Urinary bladder (tissue), 4 donors: ENCODE measurements around the gene NECTIN1. TPM values are rescaled to one million over a fixed set of nuclear protein-coding genes. Genes with fewer than 3 reads are reported as not detected.

Experiments
- DNase-seq: peaks from one replicate; pipeline ENCODE4 v3.0.0-alpha.2; 2015; ENCODE audit errors: extremely low spot score
- H3K27ac ChIP-seq: one replicate; pipeline ENCODE4 v1.5.1; 2013; ENCODE audit warnings: low read depth, mild to moderate bottlenecking, moderate library complexity
- H3K36me3 ChIP-seq: one replicate; pipeline ENCODE4 v1.6.1; 2013; ENCODE audit warnings: mild to moderate bottlenecking, moderate library complexity; ENCODE audit not compliant: insufficient read depth
- H3K4me1 ChIP-seq: one replicate; pipeline ENCODE4 v1.6.1; 2013; ENCODE audit warnings: mild to moderate bottlenecking, moderate library complexity; ENCODE audit not compliant: insufficient read depth
- H3K4me3 ChIP-seq: one replicate; pipeline ENCODE4 v1.5.1; 2013; ENCODE audit warnings: low read depth, low read length
- WGBS: extraction: QIAGEN DNeasy Blood & Tissue Kit; methylation state at CpG from one replicate; pipeline ENCODE4 v1.1.7; 2013; 5-methylcytosine and 5-hydroxymethylcytosine counted together
- polyA plus RNA-seq: library from polyadenylated mRNA; stranded (reverse); fragments of 200-250 nt; gene quantifications from one replicate; pipeline ENCODE4 v1.2.3, GENCODE V29; 2013
- total RNA-seq: library from RNA; depleted of rRNA; stranded (reverse); fragments of >200 nt; gene quantifications from one replicate; pipeline ENCODE4 v1.2.3, GENCODE V29; 2014
- donor health status: healthy with polysubstance abuse.
- donor health status: healthy.

NECTIN1 gene
- total and polyA plus RNA-seq, 2 donors, result 17.6 to 18.1 TPM

DNA sequence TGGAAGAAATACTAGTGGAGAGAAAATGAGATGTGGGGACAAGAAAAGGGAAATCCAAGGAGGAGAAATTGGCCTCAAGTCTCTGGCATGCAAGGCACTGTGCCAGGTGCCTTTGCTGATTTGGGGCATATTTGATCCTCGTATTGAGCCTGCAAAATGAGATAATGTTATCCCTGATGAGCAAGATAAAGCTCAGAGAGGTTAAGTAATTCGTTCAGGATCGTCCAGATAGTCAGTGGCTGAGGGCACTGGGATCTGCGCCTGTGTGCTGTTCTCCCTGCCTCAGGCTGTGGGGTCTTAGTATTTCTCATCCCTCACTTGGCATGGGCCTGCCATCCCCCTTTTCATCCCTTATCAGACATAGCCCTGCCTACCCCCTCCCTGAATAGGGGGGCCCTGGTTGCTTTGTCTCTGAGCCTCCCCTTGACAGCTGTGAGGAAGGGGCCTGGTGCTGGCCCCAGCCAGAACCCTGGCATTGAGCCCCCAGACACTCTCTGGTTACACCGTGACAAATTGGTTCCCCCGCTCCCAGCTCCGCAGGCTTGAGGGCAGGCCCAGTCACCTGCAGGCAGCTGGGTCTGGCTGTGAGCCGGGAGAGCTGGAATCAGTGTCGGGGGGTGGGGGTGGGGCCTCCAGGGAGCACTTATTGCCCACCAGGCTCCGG lies 85.7 kb downstream of the NECTIN1 start:
- Histone ChIP-seq H3K4me3 (no peak overlapping the region), H3K27ac (no peak overlapping the region), H3K4me1 (no peaks in the 10 kb centered on the region), H3K36me3 (no peaks in the 10 kb centered on the region)
- DNase-seq, result no peak
- WGBS, result 76% methylated on average over 10 of the region's 10 CpGs

GRCh38 chr11:119641983-119642745 lies 86.8 kb downstream of the NECTIN1 start:
- no peak overlapping the region for H3K27ac ChIP-seq
- H3K4me3 ChIP-seq, result no peak overlapping the region
- DNase-seq, result no peak
- no peaks in the 10 kb centered on the region for H3K36me3 ChIP-seq
- WGBS, result 64% methylated on average over 12 of the region's 12 CpGs
- no peaks in the 10 kb centered on the region for H3K4me1 ChIP-seq

GRCh38 chr11:119640541-119640940 lies 88.5 kb downstream of the NECTIN1 start:
- H3K36me3 ChIP-seq, result no peaks in the 10 kb centered on the region
- 44% methylated on average over 6 of the region's 6 CpGs for WGBS
- H3K27ac ChIP-seq, result no peak overlapping the region
- H3K4me1 ChIP-seq, result no peaks in the 10 kb centered on the region
- no peak for DNase-seq
- no peak overlapping the region for H3K4me3 ChIP-seq

- H3K27ac ChIP-seq, result no peak overlapping the region
- no peaks in the 10 kb centered on the region for H3K4me1 ChIP-seq
- H3K4me3 ChIP-seq, result no peak overlapping the region
- H3K36me3 ChIP-seq, result no peaks in the 10 kb centered on the region
- no peak for DNase-seq
- 60% methylated on average over 11 of the region's 11 CpGs for WGBS
These were observed 89.3 kb downstream of the NECTIN1 start for GRCh38 chr11:119639642-119640205.

DNA sequence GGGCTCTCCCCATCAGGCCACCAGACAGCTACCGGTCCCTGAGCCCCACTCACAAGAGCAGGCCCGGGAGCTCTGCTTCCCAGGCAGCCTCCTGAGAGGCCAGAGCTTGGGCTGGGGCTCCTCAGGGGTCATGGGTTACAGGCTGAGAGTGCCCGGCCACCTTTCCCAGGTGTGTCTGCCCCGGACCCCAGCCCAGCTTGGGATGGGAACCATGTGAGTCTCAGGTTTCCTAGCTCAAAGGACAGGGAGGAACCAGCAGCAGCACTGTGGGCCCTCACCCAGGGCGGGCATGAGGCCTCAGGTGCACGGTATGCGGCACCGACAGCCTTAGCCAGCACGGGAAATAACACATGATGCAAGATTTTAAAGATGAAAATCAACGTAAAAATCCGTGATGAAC lies 90.1 kb downstream of the NECTIN1 start:
- Histone ChIP-seq H3K27ac (no peak overlapping the region), H3K36me3 (no peaks in the 10 kb centered on the region), H3K4me3 (no peak overlapping the region), H3K4me1 (no peaks in the 10 kb centered on the region)
- DNase-seq, result no peak
- 80% methylated on average over 11 of the region's 11 CpGs for WGBS

DNA sequence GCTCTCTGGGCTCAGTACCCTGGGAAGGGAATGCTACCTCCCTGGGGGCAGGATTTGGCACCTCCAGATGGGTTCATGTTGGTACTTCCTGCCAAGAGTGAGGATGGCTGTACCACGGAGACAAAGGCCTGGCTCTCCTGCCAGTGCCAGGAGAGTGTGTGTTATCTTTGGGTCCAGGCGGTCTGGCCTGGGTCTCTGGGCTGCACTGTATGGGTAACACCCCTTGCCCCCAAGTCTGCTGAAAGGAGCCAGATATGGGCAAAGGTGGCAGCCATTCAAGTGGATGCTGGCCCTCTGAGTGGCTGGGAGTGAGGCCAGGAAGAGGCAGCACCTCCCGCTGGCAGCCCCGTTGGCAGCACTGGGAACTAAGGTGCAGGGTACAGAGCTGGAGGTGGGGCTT lies 91.5 kb downstream of the NECTIN1 start:
- H3K36me3 ChIP-seq, result no peaks in the 10 kb centered on the region
- H3K27ac ChIP-seq, result no peak overlapping the region
- H3K4me3 ChIP-seq, result no peak overlapping the region
- DNase-seq, result no peak
- H3K4me1 ChIP-seq, result no peaks in the 10 kb centered on the region
- WGBS, result 84% methylated on average over 4 of the region's 4 CpGs

- DNase-seq, result no peak
- 87% methylated on average over 8 of the region's 8 CpGs for WGBS
- Histone ChIP-seq H3K4me1 (no peaks in the 10 kb centered on the region), H3K27ac (no peak overlapping the region), H3K4me3 (no peak overlapping the region), H3K36me3 (no peaks in the 10 kb centered on the region)
These were observed 93.2 kb downstream of the NECTIN1 start for GRCh38 chr11:119635776-119636175.

DNA sequence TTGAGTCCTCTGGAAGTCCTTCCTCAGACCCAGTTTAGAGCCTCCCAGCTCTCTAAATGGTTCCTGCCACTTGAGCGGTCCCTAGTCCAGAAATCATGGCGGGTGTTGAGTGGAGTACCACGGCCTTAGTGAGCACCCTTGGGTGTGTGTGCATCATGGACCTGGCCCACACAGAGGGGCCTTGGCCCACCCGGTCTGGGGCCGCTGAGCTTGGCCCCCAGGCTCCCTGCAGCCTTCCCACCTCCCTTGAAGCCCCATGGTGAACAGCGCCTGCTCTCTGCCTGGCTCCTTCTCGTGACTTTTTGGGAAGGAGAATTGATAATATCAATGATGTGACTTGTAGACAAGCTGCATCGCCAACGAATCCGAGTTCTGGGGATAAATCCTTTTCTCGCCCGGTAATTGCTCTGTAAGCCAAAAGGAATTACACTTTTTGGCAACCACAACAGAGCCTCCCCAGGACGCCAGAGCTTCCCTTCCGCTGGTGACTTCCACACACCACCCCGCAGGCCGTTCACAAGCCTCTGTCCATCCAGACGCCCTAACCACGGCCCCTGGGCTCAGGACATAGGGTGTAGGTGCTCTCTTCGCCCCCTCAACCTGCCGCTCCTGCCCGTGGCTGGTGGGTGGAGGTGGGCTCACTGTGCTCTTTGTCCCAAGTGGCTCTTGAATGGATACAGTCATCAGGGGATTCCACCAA lies 93.8 kb downstream of the NECTIN1 start:
- H3K36me3 ChIP-seq, result no peaks in the 10 kb centered on the region
- DNase-seq, result no peak
- no peak overlapping the region for H3K4me3 ChIP-seq
- H3K4me1 ChIP-seq, result no peaks in the 10 kb centered on the region
- WGBS, result 84% methylated on average over 21 of the region's 21 CpGs
- H3K27ac ChIP-seq, result no peak overlapping the region

DNA sequence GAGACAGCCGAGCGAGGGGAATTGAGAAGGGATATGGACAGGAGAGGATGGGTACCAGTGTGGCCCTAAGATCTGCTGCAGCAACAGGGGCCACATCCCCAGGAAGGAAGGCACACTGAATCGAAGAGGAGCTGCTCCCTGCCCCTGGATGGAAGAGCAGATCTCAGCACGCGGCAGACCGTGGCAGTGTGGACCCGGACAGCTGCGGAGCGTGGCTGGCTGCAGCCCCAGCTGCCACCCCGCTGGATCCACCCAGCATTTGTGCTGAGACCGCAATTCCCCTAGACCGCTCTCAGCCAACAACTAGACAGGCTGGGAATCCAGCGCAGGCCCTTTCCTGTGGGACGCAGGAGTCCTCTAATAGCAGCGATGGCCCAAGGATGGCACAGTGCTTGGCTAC lies 94.7 kb downstream of the NECTIN1 start:
- Histone ChIP-seq H3K36me3 (no peaks in the 10 kb centered on the region), H3K4me1 (no peaks in the 10 kb centered on the region), H3K4me3 (no peak overlapping the region), H3K27ac (no peak overlapping the region)
- DNase-seq, result no peak
- 87% methylated on average over 15 of the region's 15 CpGs for WGBS

DNA sequence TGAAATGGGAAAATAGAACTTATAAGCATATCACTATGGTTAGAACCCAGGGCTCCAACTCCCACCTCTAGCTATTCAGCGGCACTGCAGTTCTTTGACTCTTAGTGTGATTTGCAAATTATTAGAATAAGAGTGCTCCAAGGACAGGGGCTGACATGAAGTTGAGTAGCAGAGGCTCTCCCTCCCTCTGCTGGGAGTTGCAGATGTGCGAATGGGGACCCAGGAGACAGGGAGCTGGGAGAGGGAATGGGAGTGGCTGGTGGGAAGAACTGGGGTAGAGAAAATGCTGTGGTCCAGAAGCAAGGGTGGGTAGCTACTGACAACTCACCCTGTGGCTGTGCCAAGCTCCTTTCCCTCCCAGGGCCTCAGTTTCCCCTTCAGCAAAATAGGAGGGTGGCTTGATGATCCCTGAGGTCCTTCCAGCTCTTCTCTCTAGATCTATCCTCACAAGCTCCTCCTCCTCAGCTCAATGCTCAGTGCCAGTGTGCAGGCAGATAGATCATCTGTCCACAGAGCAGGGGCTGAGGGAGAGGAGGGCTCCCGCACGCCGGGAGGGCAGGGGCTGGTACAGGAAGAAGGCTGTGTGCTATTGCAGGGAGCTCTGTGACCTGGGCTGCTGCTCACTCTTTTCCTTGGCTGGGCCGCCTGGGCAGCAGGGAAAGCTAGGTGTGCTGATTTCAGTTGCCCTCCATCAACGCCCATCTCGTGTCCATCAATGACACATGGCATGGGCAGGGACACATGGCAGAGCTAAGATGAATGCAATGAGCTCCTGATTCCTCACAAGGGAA lies 99.0 kb downstream of the NECTIN1 start:
- Histone ChIP-seq H3K4me1 (no peaks in the 10 kb centered on the region), H3K36me3 (no peaks in the 10 kb centered on the region), H3K27ac (no peak overlapping the region), H3K4me3 (no peak overlapping the region)
- no peak for DNase-seq
- WGBS, result 78% methylated on average over 8 of the region's 8 CpGs

DNA sequence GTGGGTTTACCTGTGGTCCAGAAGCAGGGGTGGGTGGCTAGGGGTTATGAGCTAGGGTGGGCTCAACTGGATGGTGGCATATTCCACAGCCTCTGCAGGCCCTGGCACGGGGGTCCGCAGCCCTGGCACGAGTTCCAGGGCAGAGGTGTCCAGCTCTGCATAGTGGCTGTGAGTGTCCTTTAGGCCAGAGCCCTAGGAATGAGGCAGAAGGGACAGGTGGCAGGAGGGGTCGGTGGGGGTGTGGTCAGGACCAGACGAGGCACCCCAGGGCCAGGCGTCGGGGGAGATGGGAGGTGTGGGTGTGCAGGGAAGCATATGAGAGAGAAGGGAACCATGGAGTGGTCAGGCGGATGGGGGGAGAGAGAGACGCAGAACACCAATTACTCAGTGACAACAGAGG lies 99.9 kb downstream of the NECTIN1 start:
- Histone ChIP-seq H3K4me1 (no peaks in the 10 kb centered on the region), H3K36me3 (no peaks in the 10 kb centered on the region), H3K27ac (no peak overlapping the region), H3K4me3 (no peak overlapping the region)
- DNase-seq, result no peak
- WGBS, result 72% methylated on average over 9 of the region's 9 CpGs

DNA sequence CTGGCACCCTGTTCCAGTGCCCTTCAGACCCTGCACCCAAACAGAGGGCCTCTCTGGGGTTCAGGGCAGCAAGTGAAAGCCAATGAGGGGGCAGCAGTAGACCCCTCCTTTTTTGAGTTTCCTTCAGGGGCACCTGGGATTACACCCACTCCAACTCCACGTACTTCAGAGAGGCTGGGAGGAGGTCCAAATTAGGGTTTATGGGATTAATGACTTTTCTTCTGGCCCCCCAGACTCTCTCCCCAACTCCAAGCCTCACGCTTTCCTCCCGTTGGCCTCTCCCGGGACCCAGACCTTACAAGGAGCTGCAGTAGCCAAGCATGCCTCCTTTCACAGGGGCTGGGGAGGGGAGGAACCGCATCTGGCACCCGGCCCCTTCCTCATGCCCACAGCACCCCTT lies 101.7 kb downstream of the NECTIN1 start:
- DNase-seq, result no peak
- H3K27ac ChIP-seq, result no peak overlapping the region
- 51% methylated on average over 6 of the region's 6 CpGs for WGBS
- H3K4me3 ChIP-seq, result no peak overlapping the region
- no peaks in the 10 kb centered on the region for H3K36me3 ChIP-seq
- H3K4me1 ChIP-seq, result no peaks in the 10 kb centered on the region

DNA sequence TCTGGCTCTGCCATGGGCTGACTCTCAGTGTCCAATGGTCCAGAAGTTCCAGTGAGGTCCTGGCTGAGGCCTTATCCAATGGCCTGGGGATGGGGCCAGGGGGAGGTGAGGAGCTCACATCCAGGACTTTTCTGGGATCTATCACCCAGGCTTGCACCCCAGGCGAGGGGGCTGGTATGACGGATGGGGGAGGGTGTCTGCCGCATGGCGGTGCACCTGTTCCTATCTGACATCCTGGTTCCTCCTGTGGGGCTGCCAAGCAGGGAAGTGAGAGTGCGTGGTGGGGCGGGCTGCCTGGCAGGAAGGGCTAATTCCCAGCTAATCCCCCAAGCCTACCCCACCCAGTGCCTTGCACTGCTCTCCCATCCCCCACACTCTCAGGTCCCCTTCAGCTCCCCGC lies 102.1 kb downstream of the NECTIN1 start:
- DNase-seq, result no peak
- WGBS, result 77% methylated on average over 7 of the region's 7 CpGs
- Histone ChIP-seq H3K36me3 (no peaks in the 10 kb centered on the region), H3K27ac (no peak overlapping the region), H3K4me3 (no peak overlapping the region), H3K4me1 (no peaks in the 10 kb centered on the region)
